Right lobe of liver (tissue), 4 donors: ENCODE results near the gene ZNF341.

Experiments
- POLR2A ChIP-seq: fragments of 450-650 bp; IDR thresholded peaks from one replicate; pipeline ENCODE4 v1.6.1; 2017; ENCODE audit warnings: antibody characterized with exemption, mild to moderate bottlenecking
- TF ChIP-seq, protein P1 (sequence below), 4 donors: fragments of 200-600 bp in 3 of 4; fragments of 450-650 bp in 1 of 4; IDR thresholded peaks; one replicate each; pipeline versions ENCODE4 v1.5.1 to v1.8.0; 2016 to 2022; ENCODE audit warnings: antibody characterized with exemption in 4 of 4, mild to moderate bottlenecking in 2 of 4
- donor health status: DM: no; HTN: no; CAD: no.
- donor health status: DM: no; HTN: no; CAD: no.
- donor health status: DM: no; HTN: yes; CAD: no.

DNA sequence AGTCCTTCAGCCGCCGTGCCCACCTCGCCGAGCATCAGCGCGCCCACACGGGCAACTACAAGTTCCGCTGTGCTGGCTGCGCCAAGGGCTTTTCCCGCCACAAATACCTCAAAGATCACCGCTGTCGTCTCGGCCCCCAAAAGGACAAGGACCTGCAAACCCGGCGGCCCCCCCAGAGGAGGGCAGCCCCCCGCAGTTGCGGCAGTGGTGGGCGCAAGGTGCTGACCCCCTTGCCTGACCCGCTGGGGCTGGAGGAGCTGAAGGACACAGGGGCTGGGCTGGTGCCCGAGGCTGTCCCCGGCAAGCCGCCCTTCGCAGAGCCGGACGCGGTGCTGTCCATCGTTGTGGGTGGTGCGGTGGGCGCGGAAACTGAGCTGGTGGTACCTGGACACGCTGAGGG lies 59.2 kb downstream of the ZNF341 start:
- TF ChIP-seq, protein P1, sequence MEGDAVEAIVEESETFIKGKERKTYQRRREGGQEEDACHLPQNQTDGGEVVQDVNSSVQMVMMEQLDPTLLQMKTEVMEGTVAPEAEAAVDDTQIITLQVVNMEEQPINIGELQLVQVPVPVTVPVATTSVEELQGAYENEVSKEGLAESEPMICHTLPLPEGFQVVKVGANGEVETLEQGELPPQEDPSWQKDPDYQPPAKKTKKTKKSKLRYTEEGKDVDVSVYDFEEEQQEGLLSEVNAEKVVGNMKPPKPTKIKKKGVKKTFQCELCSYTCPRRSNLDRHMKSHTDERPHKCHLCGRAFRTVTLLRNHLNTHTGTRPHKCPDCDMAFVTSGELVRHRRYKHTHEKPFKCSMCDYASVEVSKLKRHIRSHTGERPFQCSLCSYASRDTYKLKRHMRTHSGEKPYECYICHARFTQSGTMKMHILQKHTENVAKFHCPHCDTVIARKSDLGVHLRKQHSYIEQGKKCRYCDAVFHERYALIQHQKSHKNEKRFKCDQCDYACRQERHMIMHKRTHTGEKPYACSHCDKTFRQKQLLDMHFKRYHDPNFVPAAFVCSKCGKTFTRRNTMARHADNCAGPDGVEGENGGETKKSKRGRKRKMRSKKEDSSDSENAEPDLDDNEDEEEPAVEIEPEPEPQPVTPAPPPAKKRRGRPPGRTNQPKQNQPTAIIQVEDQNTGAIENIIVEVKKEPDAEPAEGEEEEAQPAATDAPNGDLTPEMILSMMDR (IDR thresholded peaks at IDR 0.05) = no peak
- no peak for TF ChIP-seq POLR2A
